ENCODE data around the gene TPGS1. TPM values are rescaled to one million over a fixed set of nuclear protein-coding genes. Genes with fewer than 3 reads are reported as not detected.

The TPGS1 gene
- total RNA-seq, 4 donors from 2014 or later: 50.8 to 147 (median 99.6) TPM

GRCh38 chr19:460877-461720 lies 46.2 kb upstream of the TPGS1 start, which contains the start of gene SHC2:
Gene SHC2, minus strand, starts transcription at chr19:461033. Its CDS starts 37 bp downstream, at chr19:460996.
- Histone ChIP-seq H3K27me3 (no peaks in the 10 kb centered on the region), H3K27ac (peak within 1 kb of the TSS; percentile 58 to 70 (median 69)), H3K9me3 (no peaks in the 10 kb centered on the region), H3K4me1 (peaks cover 4 to 7% of the 10 kb centered on the region in 2 donors), H3K36me3 (no peaks in the 10 kb centered on the region), H3K4me3 (replicated peaks in 1 of 3) (peak within 1 kb of the TSS; percentile 7 to 88 (median 75))
- intact Hi-C loops (cut with DNase I): no loop called here
- peak; percentile 45 to 49 for DNase-seq
- TF ChIP-seq POLR2A (IDR thresholded peaks at IDR 0.05): peak; percentile 17 to 48
- TF ChIP-seq, protein P1, sequence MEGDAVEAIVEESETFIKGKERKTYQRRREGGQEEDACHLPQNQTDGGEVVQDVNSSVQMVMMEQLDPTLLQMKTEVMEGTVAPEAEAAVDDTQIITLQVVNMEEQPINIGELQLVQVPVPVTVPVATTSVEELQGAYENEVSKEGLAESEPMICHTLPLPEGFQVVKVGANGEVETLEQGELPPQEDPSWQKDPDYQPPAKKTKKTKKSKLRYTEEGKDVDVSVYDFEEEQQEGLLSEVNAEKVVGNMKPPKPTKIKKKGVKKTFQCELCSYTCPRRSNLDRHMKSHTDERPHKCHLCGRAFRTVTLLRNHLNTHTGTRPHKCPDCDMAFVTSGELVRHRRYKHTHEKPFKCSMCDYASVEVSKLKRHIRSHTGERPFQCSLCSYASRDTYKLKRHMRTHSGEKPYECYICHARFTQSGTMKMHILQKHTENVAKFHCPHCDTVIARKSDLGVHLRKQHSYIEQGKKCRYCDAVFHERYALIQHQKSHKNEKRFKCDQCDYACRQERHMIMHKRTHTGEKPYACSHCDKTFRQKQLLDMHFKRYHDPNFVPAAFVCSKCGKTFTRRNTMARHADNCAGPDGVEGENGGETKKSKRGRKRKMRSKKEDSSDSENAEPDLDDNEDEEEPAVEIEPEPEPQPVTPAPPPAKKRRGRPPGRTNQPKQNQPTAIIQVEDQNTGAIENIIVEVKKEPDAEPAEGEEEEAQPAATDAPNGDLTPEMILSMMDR (IDR thresholded peaks at IDR 0.05): no peak
- 1 to 2% methylated on average over 11 to 16 of the region's 85 CpGs for WGBS, 2 donors

DNA sequence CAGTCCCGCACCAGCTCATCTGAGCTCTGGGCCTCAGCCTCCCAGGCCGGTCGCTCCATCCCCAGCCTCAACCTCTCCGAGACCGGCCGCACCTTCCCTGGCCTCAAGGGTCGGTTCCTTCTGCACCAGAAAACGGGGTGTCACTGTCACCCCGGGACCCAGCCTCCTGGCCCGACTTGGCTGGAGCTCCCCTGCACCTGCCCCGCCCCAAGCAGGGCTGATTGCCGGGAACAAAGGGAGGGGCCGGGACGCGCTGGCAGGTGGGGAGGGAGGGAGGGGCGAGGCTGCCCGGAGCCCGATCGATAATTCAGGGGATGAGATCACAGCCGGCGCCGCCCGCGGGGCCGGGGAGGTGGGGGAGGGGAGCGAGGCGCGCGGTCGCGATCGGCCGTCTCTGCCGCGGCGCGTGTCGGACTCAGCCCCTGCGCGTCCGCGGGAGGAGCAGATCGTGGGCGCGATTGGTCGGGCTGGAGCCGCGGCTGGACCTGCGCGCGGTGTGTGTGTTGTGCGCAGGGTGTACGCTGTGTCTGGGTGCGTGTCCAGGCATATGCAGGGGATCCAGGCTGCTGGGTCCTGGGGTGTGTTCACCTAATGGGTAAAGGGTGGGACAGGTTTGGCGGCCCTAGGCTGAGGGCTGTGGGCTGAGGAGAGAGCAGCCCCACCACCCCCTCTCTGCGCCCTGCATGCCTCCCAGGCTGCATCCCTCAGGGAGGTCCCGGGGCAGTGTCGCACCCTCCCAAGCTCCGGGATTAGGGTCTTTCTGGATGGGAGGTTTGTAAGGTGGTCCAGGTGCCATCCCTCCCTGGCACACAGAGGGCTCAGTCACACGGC lies 45.4 kb upstream of the TPGS1 start:
- intact Hi-C loops (cut with DNase I): no loop called here
- peak overlapping the region in 1 of 3 donors; percentile 19 for H3K27ac ChIP-seq

DNA sequence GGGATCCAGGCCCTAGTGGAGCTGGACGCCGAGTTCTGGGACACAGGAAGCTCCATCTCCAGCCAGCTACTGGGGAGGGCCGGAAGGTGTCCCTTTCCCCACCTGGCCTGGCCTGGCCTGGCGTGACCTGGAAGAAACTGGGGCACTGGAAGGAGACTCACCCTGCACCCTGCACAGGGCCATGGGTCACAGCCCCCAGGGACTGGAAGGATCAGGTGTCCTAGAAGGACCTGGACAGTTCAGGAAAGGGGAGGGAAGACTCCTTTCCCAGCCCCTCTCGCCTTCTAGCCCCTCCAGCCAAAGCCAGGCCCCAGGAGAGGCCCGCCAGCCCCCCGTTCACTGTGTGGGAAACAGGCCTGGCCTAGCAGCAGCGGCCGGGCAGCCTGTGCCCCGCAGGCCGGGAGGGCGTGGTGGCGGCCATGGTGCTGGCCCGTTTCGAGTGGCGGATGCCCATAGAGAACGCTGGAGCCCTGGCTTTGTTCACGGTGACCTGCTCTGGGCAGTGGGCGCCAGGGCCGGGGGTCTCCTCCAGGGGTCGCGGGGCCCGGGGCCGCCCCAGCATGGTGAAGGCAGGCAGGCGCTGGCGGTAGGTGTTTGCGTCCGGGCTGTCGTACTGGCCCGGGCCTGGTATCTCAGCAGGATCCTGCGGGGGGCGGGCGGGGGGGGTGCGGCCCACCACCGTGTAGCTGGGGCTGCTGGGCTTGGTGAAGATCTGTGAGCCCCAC lies 43.7 kb upstream of the TPGS1 start:
- no peaks in the 10 kb centered on the region for H3K27me3 ChIP-seq
- no peak overlapping the region for H3K27ac ChIP-seq
- no peak overlapping the region for H3K4me3 ChIP-seq (replicated peaks in 1 of 3)
- DNase-seq: no peak
- 76 to 79% methylated on average over 15 to 17 of the region's 35 CpGs for whole genome bisulfite sequencing, 2 donors
- no peaks in the 10 kb centered on the region for H3K36me3 ChIP-seq
- intact Hi-C loops (cut with DNase I): no loop called here
- peaks cover 4 to 7% of the 10 kb centered on the region in 2 donors for H3K4me1 ChIP-seq
- TF ChIP-seq, protein P1 (IDR thresholded peaks at IDR 0.05): no peak
- no peak for TF ChIP-seq POLR2A (IDR thresholded peaks at IDR 0.05)
- no peaks in the 10 kb centered on the region for H3K9me3 ChIP-seq

More for the DNA sequence above, 45.4 kb upstream of the TPGS1 start:
- 39 to 60% methylated on average over 1 to 5 of the region's 60 CpGs for WGBS, 2 donors
- Histone ChIP-seq H3K4me1 (peaks cover 4 to 7% of the 10 kb centered on the region in 2 donors), H3K4me3 (replicated peaks in 1 of 3) (peak overlapping the region in 2 of 3 donors; percentile 15 to 51), H3K9me3 (no peaks in the 10 kb centered on the region), H3K27me3 (no peaks in the 10 kb centered on the region), H3K36me3 (no peaks in the 10 kb centered on the region)
- TF ChIP-seq, protein P1 (IDR thresholded peaks at IDR 0.05): no peak
- peak in 1 of 2 donors; percentile 32 for TF ChIP-seq POLR2A (IDR thresholded peaks at IDR 0.05)
- peak; percentile 44 to 63 for DNase-seq

- 83 to 89% methylated on average over 7 to 9 of the region's 9 CpGs for WGBS, 2 donors
Observed at GRCh38 chr19:464208-464545, 43.1 kb upstream of the TPGS1 start.

More at GRCh38 chr19:464208-464545, 43.1 kb upstream of the TPGS1 start:
- Histone ChIP-seq H3K4me1 (peaks cover 4 to 7% of the 10 kb centered on the region in 2 donors), H3K9me3 (no peaks in the 10 kb centered on the region), H3K27ac (no peak overlapping the region), H3K4me3 (replicated peaks in 1 of 3) (no peak overlapping the region), H3K27me3 (no peaks in the 10 kb centered on the region), H3K36me3 (no peaks in the 10 kb centered on the region)
- no peak for DNase-seq
- TF ChIP-seq, protein P1 (IDR thresholded peaks at IDR 0.05): no peak
- TF ChIP-seq POLR2A (IDR thresholded peaks at IDR 0.05): no peak
- intact Hi-C loops (cut with DNase I): no loop called here
